Keratinocyte (primary cell): ENCODE results near the gene DAPK1. TPM values are rescaled to one million over a fixed set of nuclear protein-coding genes. Genes with fewer than 3 reads are reported as not detected.

Experiments used
- DNase-seq: peaks from one replicate; pipeline ENCODE4 v3.0.0-alpha.2; 2011; ENCODE audit warnings: low read depth, missing footprints, low spot score
- FAIRE-seq: peaks from 2 replicates; lab custom pipeline; 2011; peaks lifted over from hg19 to GRCh38; lab: Jason Lieb, UNC
- H2AFZ ChIP-seq: 2 replicates; pipeline ENCODE4 v1.6.0; 2012; ENCODE audit warnings: low read length, control low read depth, inconsistent platforms; ENCODE audit not compliant: control insufficient read depth
- H3K27ac ChIP-seq: 2 replicates; pipeline ENCODE4 v1.5.1; 2011; ENCODE audit warnings: low read length; ENCODE audit not compliant: control insufficient read depth, insufficient read depth
- H3K27me3 ChIP-seq: 3 replicates; pipeline ENCODE4 v1.6.0; 2011; ENCODE audit warnings: low read length; ENCODE audit not compliant: control insufficient read depth, insufficient read depth; ENCODE audit errors: extremely low read depth
- H3K36me3 ChIP-seq, 2 experiments: 2 replicates in 1 of 2; 3 replicates in 1 of 2; pipeline ENCODE4 v1.5.1; 2011; ENCODE audit warnings: low read length in 2 of 2, mild to moderate bottlenecking in 1 of 2; ENCODE audit not compliant: control insufficient read depth in 2 of 2, insufficient read depth in 2 of 2; ENCODE audit errors: extremely low read depth in 1 of 2
- H3K4me1 ChIP-seq: 3 replicates; pipeline ENCODE4 v1.5.1; 2011; ENCODE audit warnings: low read length; ENCODE audit not compliant: control insufficient read depth, insufficient read depth; ENCODE audit errors: extremely low read depth
- H3K4me2 ChIP-seq: 3 replicates; pipeline ENCODE4 v1.6.0; 2011; ENCODE audit warnings: low read depth, low read length; ENCODE audit not compliant: control insufficient read depth, insufficient read depth; ENCODE audit errors: extremely low read depth
- H3K4me3 ChIP-seq, 3 experiments: fragments of 200-600 bp in 1 of 3; sonication (generic) in 1 of 3; 2 replicates in 2 of 3; 3 replicates in 1 of 3; pipeline ENCODE4 v1.5.1; 2011 to 2016; ENCODE audit warnings: low read length in 3 of 3, mild to moderate bottlenecking in 3 of 3, control low read depth in 2 of 3, inconsistent platforms in 1 of 3, low read depth in 1 of 3, mixed read lengths in 1 of 3, mixed run types in 1 of 3, moderate library complexity in 1 of 3; ENCODE audit not compliant: control insufficient read depth in 2 of 3, insufficient read depth in 2 of 3; ENCODE audit errors: extremely low read depth in 1 of 3
- H3K79me2 ChIP-seq: 2 replicates; pipeline ENCODE4 v1.6.0; 2012; ENCODE audit warnings: low read length; ENCODE audit not compliant: control insufficient read depth, insufficient read depth
- H3K9ac ChIP-seq: 3 replicates; pipeline ENCODE4 v1.6.0; 2011; ENCODE audit warnings: low read length; ENCODE audit not compliant: control insufficient read depth, insufficient read depth; ENCODE audit errors: extremely low read depth
- H3K9me1 ChIP-seq: 3 replicates; pipeline ENCODE4 v1.6.0; 2011; ENCODE audit warnings: low read length; ENCODE audit not compliant: control insufficient read depth, insufficient read depth; ENCODE audit errors: extremely low read depth
- H3K9me3 ChIP-seq: 2 replicates; pipeline ENCODE4 v1.5.1; 2012; ENCODE audit warnings: low read depth, low read length; ENCODE audit not compliant: control insufficient read depth
- H4K20me1 ChIP-seq: 3 replicates; pipeline ENCODE4 v1.6.0; 2011; ENCODE audit warnings: low read length; ENCODE audit not compliant: control insufficient read depth, insufficient read depth; ENCODE audit errors: extremely low read depth
- EZH2 ChIP-seq: IDR thresholded peaks from one replicate; pipeline ENCODE4 v1.6.1; 2012; ENCODE audit warnings: inconsistent platforms, mild to moderate bottlenecking, low read length, moderate library complexity
- dilution Hi-C: fragments of 300-500 bp; cut with MboI; formaldehyde crosslinking; loops from one replicate; pipeline ENCODE4 v1.7.0; 2020; ENCODE audit warnings: low sequenced_read_pairs; ENCODE audit not compliant: extremely low pct_ligation_motif_present
- polyA plus RNA-seq, 5 experiments: library from polyadenylated mRNA; depleted of rRNA in 3 of 5; stranded (reverse) in 3 of 5; stranded (forward) in 1 of 5; unstranded in 1 of 5; fragments of >200 nt; gene quantifications; 1 replicate in 1 of 5; 2 replicates in 3 of 5; 3 replicates in 1 of 5; pipeline versions ENCODE4 v1.2.1 to v1.2.3, GENCODE V29; 2011 to 2012; ENCODE audit warnings: missing spikeins in 2 of 5, low read depth in 1 of 5, low replicate concordance in 1 of 5
- TF ChIP-seq, protein P1 (sequence below), 3 experiments: IDR thresholded peaks in 1 of 3; conservative IDR thresholded peaks in 1 of 3; optimal IDR thresholded peaks in 1 of 3; 2 replicates in 2 of 3; 3 replicates in 1 of 3; pipeline versions ENCODE3 to v1.5.1; 2011; ENCODE audit warnings: low read length in 3 of 3, mild to moderate bottlenecking in 3 of 3, moderate library complexity in 2 of 3, control low read depth in 1 of 3, inconsistent platforms in 1 of 3; ENCODE audit not compliant: insufficient read depth in 2 of 3; ENCODE audit errors: extremely low read depth in 1 of 3

DAPK1 gene
- polyA plus RNA-seq, 1 donor (not counting 4 experiments of a cell fraction or from before 2014, with no cell fraction given): 2.8 TPM

DNA sequence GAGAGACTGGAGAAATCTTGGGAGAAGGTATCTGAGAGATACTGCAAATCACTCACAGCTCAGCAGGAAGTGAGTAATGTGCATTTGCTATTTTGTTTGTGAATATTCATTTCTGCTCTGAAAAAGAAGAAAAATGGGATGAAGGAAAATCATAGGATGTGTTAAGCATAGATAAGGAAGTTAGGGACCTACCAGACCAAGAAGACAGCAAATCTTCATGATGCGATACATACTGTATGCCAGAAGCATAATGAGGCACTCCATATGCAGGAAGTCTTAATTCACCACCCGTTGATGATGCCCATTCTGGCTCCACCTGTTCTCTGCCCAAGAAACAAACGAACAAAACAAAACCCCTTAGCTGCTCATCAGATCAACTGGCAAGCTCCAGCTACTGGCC, 6.1 kb upstream of the DAPK1 start:
- H3K27me3 ChIP-seq: no peaks in the 10 kb centered on the region
- no peak for TF ChIP-seq EZH2
- TF ChIP-seq, protein P1, sequence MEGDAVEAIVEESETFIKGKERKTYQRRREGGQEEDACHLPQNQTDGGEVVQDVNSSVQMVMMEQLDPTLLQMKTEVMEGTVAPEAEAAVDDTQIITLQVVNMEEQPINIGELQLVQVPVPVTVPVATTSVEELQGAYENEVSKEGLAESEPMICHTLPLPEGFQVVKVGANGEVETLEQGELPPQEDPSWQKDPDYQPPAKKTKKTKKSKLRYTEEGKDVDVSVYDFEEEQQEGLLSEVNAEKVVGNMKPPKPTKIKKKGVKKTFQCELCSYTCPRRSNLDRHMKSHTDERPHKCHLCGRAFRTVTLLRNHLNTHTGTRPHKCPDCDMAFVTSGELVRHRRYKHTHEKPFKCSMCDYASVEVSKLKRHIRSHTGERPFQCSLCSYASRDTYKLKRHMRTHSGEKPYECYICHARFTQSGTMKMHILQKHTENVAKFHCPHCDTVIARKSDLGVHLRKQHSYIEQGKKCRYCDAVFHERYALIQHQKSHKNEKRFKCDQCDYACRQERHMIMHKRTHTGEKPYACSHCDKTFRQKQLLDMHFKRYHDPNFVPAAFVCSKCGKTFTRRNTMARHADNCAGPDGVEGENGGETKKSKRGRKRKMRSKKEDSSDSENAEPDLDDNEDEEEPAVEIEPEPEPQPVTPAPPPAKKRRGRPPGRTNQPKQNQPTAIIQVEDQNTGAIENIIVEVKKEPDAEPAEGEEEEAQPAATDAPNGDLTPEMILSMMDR (optimal IDR thresholded peaks at IDR 0.05 in 1 of 3, IDR thresholded peaks at IDR 0.05 in 1 of 3, conservative IDR thresholded peaks at IDR 0.05 in 1 of 3; ENCODE audit: extremely low read depth in 1 of 3, insufficient read depth in 2 of 3, low read length in 3 of 3): no peak
- no peak overlapping the region for H3K4me2 ChIP-seq
- FAIRE-seq (no peak), DNase-seq (no peak)
- H3K4me3 ChIP-seq: no peak overlapping the region
- H3K27ac ChIP-seq: no peak overlapping the region
- peaks cover 2% of the 10 kb centered on the region for H3K4me1 ChIP-seq
- H3K9ac ChIP-seq: no peak overlapping the region
- no peaks in the 10 kb centered on the region for H3K9me1 ChIP-seq
- H4K20me1 ChIP-seq: no peaks in the 10 kb centered on the region
- H3K79me2 ChIP-seq: no peaks in the 10 kb centered on the region
- H3K36me3 ChIP-seq: no peaks in the 10 kb centered on the region
- H3K9me3 ChIP-seq: no peaks in the 10 kb centered on the region
- dilution Hi-C loops: no loop called here
- no peak overlapping the region for H2AFZ ChIP-seq

DNA sequence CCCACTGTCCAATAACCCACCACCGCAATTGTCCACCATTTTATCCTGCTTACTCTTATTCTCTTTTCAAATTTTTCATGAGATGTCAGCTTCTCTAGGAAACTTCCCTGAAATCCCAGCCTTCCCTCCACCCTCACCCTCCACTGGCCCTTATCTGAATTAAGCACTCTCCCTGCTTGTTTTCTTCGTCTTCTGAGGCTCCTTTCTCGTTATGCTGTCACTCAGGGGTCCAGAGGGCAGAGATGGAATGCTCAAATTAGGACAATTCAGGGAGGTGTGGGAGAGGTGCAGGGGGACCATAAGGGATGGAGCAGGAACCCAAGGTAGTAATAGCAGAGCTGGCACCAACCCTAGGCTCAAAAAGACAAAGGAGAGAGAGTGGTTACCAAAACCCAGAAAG, 5.0 kb upstream of the DAPK1 start:
- no peaks in the 10 kb centered on the region for H3K79me2 ChIP-seq
- dilution Hi-C loops: no loop called here
- no peak overlapping the region for H3K9ac ChIP-seq
- no peaks in the 10 kb centered on the region for H3K9me1 ChIP-seq
- no peaks in the 10 kb centered on the region for H4K20me1 ChIP-seq
- H3K27ac ChIP-seq: no peak overlapping the region
- TF ChIP-seq EZH2: no peak
- TF ChIP-seq, protein P1 (optimal IDR thresholded peaks at IDR 0.05 in 1 of 3, IDR thresholded peaks at IDR 0.05 in 1 of 3, conservative IDR thresholded peaks at IDR 0.05 in 1 of 3; ENCODE audit: extremely low read depth in 1 of 3, insufficient read depth in 2 of 3, low read length in 3 of 3): no peak
- no peaks in the 10 kb centered on the region for H3K9me3 ChIP-seq
- H3K4me3 ChIP-seq: no peak overlapping the region
- H3K4me1 ChIP-seq: peaks cover 2% of the 10 kb centered on the region
- DNase-seq: no peak
- no peak for FAIRE-seq
- H3K27me3 ChIP-seq: peaks cover 8% of the 10 kb centered on the region
- no peaks in the 10 kb centered on the region for H3K36me3 ChIP-seq
- no peak overlapping the region for H2AFZ ChIP-seq
- H3K4me2 ChIP-seq: no peak overlapping the region
